Ovary (tissue), 9 donors: ENCODE data around the gene GPR6. TPM values are rescaled to one million over a fixed set of nuclear protein-coding genes. Genes with fewer than 3 reads are reported as not detected.

ENCODE experiments used
- DNase-seq, 5 donors: peaks; one replicate each; pipeline ENCODE4 v3.0.0-alpha.2; 2019 to 2020
- H3K27ac ChIP-seq, 2 donors: fragments of 200-600 bp; one replicate each; pipeline versions ENCODE4 v1.5.1 to v1.8.0; 2019 to 2022
- H3K27me3 ChIP-seq: fragments of 200-600 bp; one replicate; pipeline ENCODE4 v1.8.0; 2022
- H3K36me3 ChIP-seq: fragments of 200-600 bp; sonication (generic); one replicate; pipeline ENCODE4 v1.5.1; 2019
- H3K4me1 ChIP-seq: one replicate; pipeline ENCODE4 v1.8.1; 2013; ENCODE audit warnings: mild to moderate bottlenecking, moderate library complexity; ENCODE audit not compliant: insufficient read depth
- H3K4me3 ChIP-seq: fragments of 200-600 bp; sonication (generic); one replicate; pipeline ENCODE4 v1.5.1; 2017
- H3K9me3 ChIP-seq, 2 donors: fragments of 200-600 bp in 1 of 2; sonication (generic) in 1 of 2; one replicate each; pipeline versions ENCODE4 v1.5.1 to v1.8.1; 2013 to 2019; ENCODE audit warnings: mild to moderate bottlenecking in 1 of 2, moderate library complexity in 1 of 2
- EP300 ChIP-seq: sonication (generic); formaldehyde crosslinking; IDR thresholded peaks from one replicate; pipeline ENCODE4 v1.6.1; 2017; ENCODE audit warnings: antibody characterized with exemption
- POLR2A ChIP-seq: fragments of 450-650 bp; IDR thresholded peaks from one replicate; pipeline ENCODE4 v1.6.1; 2017; ENCODE audit warnings: antibody characterized with exemption, mild to moderate bottlenecking, moderate library complexity
- WGBS, 3 donors: extraction: QIAGEN DNeasy Blood & Tissue Kit in 1 of 3; methylation state at CpG; one replicate each; pipeline versions ENCODE4 v1.1.5 to v1.1.7; 2013 to 2017; 5-methylcytosine and 5-hydroxymethylcytosine counted together
- intact Hi-C, 4 donors: fragments of 100-400 bp; cut with DNase I; formaldehyde crosslinking; loops; one replicate each; pipeline versions ENCODE4 v1.11.0 to v1.15.1; 2022 to 2023
- polyA plus RNA-seq, 2 donors: library from polyadenylated mRNA; stranded (reverse); fragments of 200-250 nt in 1 of 2; fragments of 350-450 nt in 1 of 2; fragmentation: Illumina TruSeq in 1 of 2; extraction: RNeasy Lipid Tissue Mini Kit (QIAGEN cat#74804) in 1 of 2; gene quantifications; one replicate each; pipeline ENCODE4 v1.2.3, GENCODE V29; 2013 to 2014
- total RNA-seq, 7 donors: library from RNA; depleted of rRNA in 2 of 7; stranded (reverse); fragments of >200 nt in 2 of 7; fragmentation: NEBNext Ultra II Directional in 3 of 7; extraction: Animal tissue kit (Norgen Biotek cat#: 25700) in 3 of 7; gene quantifications; one replicate each; pipeline versions ENCODE4 v1.1.0 to v1.2.4, GENCODE V29; 2016 to 2023
- TF ChIP-seq, protein P1 (sequence below), 3 donors: fragments of 450-650 bp in 2 of 3; fragments of 200-600 bp in 1 of 3; IDR thresholded peaks; one replicate each; pipeline versions ENCODE4 v1.5.1 to v1.8.0; 2016 to 2022; ENCODE audit warnings: antibody characterized with exemption in 3 of 3, mild to moderate bottlenecking in 1 of 3
- donor health status: DM: no; HTN: no; CAD: no; lungs with moderate emphysema.
- donor health status: DM: no; HTN: no; CAD: no.
- donor health status: Bipolar disorder and iron deficiency.
- donor health status: DM: yes; HTN: yes; CAD: no.
- donor health status: DM: no; HTN: no; CAD: no.
- donor health status: DM: yes; HTN: yes; CAD: no.

Gene GPR6
- total and polyA plus RNA-seq, 9 donors, result not detected

- Histone ChIP-seq H3K9me3 (no peaks in the 10 kb centered on the region), H3K4me3 (no peak overlapping the region), H3K27me3 (no peaks in the 10 kb centered on the region), H3K36me3 (no peaks in the 10 kb centered on the region), H3K27ac (no peak overlapping the region), H3K4me1 (no peaks in the 10 kb centered on the region)
- TF ChIP-seq POLR2A (no peak), EP300 (no peak)
- TF ChIP-seq, protein P1, sequence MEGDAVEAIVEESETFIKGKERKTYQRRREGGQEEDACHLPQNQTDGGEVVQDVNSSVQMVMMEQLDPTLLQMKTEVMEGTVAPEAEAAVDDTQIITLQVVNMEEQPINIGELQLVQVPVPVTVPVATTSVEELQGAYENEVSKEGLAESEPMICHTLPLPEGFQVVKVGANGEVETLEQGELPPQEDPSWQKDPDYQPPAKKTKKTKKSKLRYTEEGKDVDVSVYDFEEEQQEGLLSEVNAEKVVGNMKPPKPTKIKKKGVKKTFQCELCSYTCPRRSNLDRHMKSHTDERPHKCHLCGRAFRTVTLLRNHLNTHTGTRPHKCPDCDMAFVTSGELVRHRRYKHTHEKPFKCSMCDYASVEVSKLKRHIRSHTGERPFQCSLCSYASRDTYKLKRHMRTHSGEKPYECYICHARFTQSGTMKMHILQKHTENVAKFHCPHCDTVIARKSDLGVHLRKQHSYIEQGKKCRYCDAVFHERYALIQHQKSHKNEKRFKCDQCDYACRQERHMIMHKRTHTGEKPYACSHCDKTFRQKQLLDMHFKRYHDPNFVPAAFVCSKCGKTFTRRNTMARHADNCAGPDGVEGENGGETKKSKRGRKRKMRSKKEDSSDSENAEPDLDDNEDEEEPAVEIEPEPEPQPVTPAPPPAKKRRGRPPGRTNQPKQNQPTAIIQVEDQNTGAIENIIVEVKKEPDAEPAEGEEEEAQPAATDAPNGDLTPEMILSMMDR (IDR thresholded peaks at IDR 0.05), result no peak
- DNase-seq, result no peak
- 58 to 75% (median 64%) methylated on average over 5 of the region's 5 CpGs for WGBS, 3 donors
- intact Hi-C loops, result no loop called here
Observed at GRCh38 chr6:110002676-110003075, 24.6 kb downstream of the GPR6 start.

DNA sequence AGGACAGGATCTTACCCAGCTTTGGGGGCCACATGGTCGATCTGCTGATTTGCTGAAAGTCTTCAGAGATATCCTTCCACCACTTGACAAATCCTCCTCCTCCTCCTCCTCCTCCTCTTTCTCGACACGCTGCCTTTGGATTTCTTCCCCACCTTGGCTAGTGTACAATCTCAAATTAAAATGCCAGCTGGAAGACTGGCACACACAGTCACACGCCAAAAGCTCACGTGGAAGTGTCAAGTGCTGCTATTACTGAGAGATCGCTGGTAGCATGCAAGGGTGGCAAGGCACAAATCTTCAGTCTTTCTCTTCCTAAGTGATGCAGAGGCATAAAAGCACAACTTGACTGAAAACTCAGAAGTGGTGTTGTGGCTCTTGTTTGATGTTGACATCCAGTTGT, 35.3 kb downstream of the GPR6 start:
- no peak for DNase-seq
- no peak overlapping the region for H3K27ac ChIP-seq
- intact Hi-C loops, result no loop called here
- no peaks in the 10 kb centered on the region for H3K9me3 ChIP-seq
- no peaks in the 10 kb centered on the region for H3K4me1 ChIP-seq
- no peaks in the 10 kb centered on the region for H3K27me3 ChIP-seq
- no peak overlapping the region for H3K4me3 ChIP-seq
- no peaks in the 10 kb centered on the region for H3K36me3 ChIP-seq
- 58 to 75% (median 61%) methylated on average over 6 of the region's 6 CpGs for WGBS, 3 donors
- no peak for TF ChIP-seq EP300
- TF ChIP-seq, protein P1 (IDR thresholded peaks at IDR 0.05), result no peak
- TF ChIP-seq POLR2A, result no peak

GRCh38 chr6:110015206-110015605, 37.1 kb downstream of the GPR6 start:
- no peaks in the 10 kb centered on the region for H3K4me1 ChIP-seq
- 84 to 90% (median 87%) methylated on average over 9 of the region's 9 CpGs for WGBS, 3 donors
- H3K36me3 ChIP-seq, result no peaks in the 10 kb centered on the region
- no peak overlapping the region for H3K4me3 ChIP-seq
- H3K27me3 ChIP-seq, result no peaks in the 10 kb centered on the region
- TF ChIP-seq, protein P1 (IDR thresholded peaks at IDR 0.05), result no peak
- no peak for TF ChIP-seq POLR2A
- no peak for TF ChIP-seq EP300
- no peaks in the 10 kb centered on the region for H3K9me3 ChIP-seq
- H3K27ac ChIP-seq, result no peak overlapping the region
- DNase-seq, result no peak
- intact Hi-C loops, result no loop called here

DNA sequence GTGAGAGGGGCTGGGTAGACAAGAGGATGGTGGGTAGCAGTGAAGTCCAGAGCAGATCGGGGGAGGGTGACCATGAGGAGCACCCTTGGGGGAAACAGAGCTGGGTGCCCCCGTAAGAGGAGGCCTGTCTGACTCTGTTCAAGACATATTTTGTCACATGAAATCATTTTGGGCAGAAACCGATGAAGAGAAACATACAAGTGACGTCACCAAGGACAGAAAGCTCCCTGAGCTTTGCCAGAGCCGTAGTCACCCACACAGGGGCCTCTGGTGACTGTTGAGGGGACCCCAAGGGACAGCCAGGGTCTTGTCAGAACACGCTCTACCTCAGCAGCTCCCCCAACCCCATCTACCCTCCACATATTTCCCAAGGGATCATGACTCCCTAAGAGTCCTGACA, 39.2 kb downstream of the GPR6 start:
- Histone ChIP-seq H3K4me1 (no peaks in the 10 kb centered on the region), H3K9me3 (no peaks in the 10 kb centered on the region), H3K27ac (no peak overlapping the region), H3K27me3 (no peaks in the 10 kb centered on the region), H3K4me3 (no peak overlapping the region), H3K36me3 (no peaks in the 10 kb centered on the region)
- no peak for DNase-seq
- TF ChIP-seq POLR2A (no peak), EP300 (no peak)
- TF ChIP-seq, protein P1 (IDR thresholded peaks at IDR 0.05), result no peak
- WGBS, 3 donors, result 71 to 89% (median 81%) methylated on average over 6 of the region's 6 CpGs
- intact Hi-C loops, result no loop called here

- no peak overlapping the region for H3K4me3 ChIP-seq
- no peaks in the 10 kb centered on the region for H3K36me3 ChIP-seq
- no peak overlapping the region for H3K27ac ChIP-seq
- no peaks in the 10 kb centered on the region for H3K9me3 ChIP-seq
- intact Hi-C loops, result no loop called here
- no peaks in the 10 kb centered on the region for H3K27me3 ChIP-seq
- WGBS, 3 donors, result 70 to 76% (median 76%) methylated on average over 7 of the region's 7 CpGs
- no peaks in the 10 kb centered on the region for H3K4me1 ChIP-seq
- TF ChIP-seq, protein P1 (IDR thresholded peaks at IDR 0.05), result no peak
- TF ChIP-seq POLR2A, result no peak
- no peak for TF ChIP-seq EP300
- DNase-seq, result no peak
Observed at GRCh38 chr6:110017946-110018345, 39.8 kb downstream of the GPR6 start.
